GM13977 (cell line): Measurements from ENCODE around the gene UMOD.

Experiments used
- DNase-seq: peaks from one replicate; pipeline ENCODE4 v3.0.0; 2012; ENCODE audit warnings: low spot score
- in situ Hi-C: fragments of 300-500 bp; cut with MboI; formaldehyde crosslinking; loops from one replicate; pipeline ENCODE4 v1.12.0; 2022; ENCODE audit warnings: low sequenced_read_pairs, low pct_unique_long_range_greater_than_20kb, mixed read lengths, inconsistent platforms; ENCODE audit not compliant: unreplicated experiment
- TF ChIP-seq, protein P1 (sequence below): IDR thresholded peaks from 2 replicates; pipeline ENCODE4 v1.5.1; 2012; ENCODE audit warnings: mild to moderate bottlenecking, control low read depth; ENCODE audit not compliant: insufficient read depth; ENCODE audit errors: extremely low read depth, missing control alignments

Gene UMOD

GRCh38 chr16:20336955-20337354, 15.6 kb downstream of the UMOD start:
- no peak for DNase-seq
- TF ChIP-seq, protein P1, sequence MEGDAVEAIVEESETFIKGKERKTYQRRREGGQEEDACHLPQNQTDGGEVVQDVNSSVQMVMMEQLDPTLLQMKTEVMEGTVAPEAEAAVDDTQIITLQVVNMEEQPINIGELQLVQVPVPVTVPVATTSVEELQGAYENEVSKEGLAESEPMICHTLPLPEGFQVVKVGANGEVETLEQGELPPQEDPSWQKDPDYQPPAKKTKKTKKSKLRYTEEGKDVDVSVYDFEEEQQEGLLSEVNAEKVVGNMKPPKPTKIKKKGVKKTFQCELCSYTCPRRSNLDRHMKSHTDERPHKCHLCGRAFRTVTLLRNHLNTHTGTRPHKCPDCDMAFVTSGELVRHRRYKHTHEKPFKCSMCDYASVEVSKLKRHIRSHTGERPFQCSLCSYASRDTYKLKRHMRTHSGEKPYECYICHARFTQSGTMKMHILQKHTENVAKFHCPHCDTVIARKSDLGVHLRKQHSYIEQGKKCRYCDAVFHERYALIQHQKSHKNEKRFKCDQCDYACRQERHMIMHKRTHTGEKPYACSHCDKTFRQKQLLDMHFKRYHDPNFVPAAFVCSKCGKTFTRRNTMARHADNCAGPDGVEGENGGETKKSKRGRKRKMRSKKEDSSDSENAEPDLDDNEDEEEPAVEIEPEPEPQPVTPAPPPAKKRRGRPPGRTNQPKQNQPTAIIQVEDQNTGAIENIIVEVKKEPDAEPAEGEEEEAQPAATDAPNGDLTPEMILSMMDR, result no peak
- in situ Hi-C loops, result no loop called here

GRCh38 chr16:20334396-20334795, 18.1 kb downstream of the UMOD start:
- in situ Hi-C loops, result no loop called here
- TF ChIP-seq, protein P1, result no peak
- no peak for DNase-seq

DNA sequence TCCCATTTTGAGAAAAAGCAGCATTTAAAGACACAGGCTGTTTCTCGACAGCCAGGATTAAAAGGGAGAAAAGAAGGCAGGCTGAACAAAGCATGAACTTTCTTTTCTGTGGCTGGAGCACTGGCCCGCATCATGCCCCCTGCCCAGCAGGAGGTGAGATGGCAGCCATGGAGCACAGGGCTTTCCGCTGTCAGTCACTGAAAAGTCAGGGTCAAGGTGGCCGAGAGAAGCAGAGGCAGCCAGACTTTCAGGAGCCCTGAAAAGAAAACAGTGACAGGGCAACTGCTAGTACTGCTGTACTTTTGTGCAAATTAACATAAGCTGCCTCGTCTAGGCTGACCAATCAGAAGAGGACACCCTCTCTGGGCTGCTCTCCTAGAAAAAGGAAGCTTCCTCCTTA, 19.4 kb downstream of the UMOD start:
- in situ Hi-C loops, result no loop called here
- TF ChIP-seq, protein P1, result no peak
- DNase-seq, result no peak

- TF ChIP-seq, protein P1, result no peak
- no peak for DNase-seq
- in situ Hi-C loops, result no loop called here
Observed at GRCh38 chr16:20332411-20332810, 20.1 kb downstream of the UMOD start.

DNA sequence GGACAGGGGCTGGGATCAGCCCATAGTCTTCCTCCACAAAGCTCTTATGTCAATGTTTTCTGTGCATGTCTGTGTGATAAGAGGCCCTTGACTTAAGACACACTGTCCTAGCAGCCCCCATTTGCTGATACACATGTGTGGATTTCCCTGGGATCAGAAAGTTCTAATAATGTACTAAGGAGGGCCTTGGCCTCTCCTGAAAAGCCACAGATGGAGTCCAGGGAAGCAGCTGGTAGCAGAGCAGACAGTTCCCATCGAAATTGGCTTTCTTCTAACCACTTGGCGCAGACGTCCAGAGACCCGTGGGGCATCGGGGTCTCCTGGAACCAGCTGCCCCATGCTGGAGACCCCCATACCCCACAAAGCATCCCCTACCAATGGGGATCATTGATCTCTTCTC, 20.9 kb downstream of the UMOD start:
- DNase-seq, result no peak
- in situ Hi-C loops, result no loop called here
- TF ChIP-seq, protein P1, result no peak

GRCh38 chr16:20329392-20330138, 22.9 kb downstream of the UMOD start:
- no peak for DNase-seq
- TF ChIP-seq, protein P1, result no peak
- in situ Hi-C loops, result no loop called here

- in situ Hi-C loops, result no loop called here
- no peak for DNase-seq
- TF ChIP-seq, protein P1, result no peak
Observed at GRCh38 chr16:20327444-20328041, 25.0 kb downstream of the UMOD start, which contains the start of gene GP2. Gene GP2, minus strand, starts transcription at chr16:20327513. Its CDS starts 1,082 bp downstream, at chr16:20326431.
